ENCODE results near the gene LCLAT1.
"Not testable (repeated sequence)": the region's sequence is repeated elsewhere in the genome, so short reads cannot be mapped to it uniquely, and the experiment has no call there.

LCLAT1 gene

DNA sequence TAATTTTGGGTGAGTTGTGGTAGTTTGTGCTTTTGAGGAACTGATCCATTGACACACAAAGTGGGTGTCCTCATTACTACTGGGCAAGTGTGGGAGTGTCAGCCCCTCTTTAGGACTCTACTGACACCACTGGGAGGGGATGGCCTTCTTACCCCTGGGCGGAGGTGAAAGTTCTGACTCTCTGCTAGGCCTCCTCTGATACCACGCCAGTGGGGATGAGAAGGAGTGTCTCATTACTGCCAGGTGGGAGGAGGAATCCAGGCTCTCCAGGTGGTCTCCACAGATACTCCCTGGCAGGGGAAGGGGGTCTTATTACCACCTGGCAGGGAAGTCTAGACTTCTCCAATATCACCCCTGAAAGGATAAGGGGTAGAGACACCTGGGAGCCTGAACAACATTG lies 9.1 kb downstream of the LCLAT1 start:
- DNase-seq = no peak

- no peak for DNase-seq
These were observed 9.5 kb downstream of the LCLAT1 start for GRCh38 chr2:30456579-30456978.

DNA sequence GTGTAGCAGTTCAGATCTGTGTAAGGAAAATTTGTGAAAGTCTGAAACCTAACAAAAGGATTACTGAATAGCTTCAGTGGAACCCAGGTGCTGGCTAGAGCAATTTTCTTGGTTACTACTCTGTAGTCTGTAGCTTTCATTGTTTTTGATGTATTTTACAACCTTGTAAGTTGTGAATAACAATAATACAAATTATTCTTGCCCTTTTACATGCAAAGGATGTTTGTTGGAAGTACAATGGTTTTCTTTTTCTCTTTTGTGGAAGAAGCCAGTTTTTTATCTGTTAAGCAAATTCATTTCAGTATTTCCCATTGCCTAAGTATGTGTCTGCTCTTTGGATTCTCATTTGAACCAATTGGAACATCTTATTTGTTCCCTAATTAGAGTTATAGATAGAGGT lies 10.2 kb downstream of the LCLAT1 start:
- no peak for DNase-seq

DNA sequence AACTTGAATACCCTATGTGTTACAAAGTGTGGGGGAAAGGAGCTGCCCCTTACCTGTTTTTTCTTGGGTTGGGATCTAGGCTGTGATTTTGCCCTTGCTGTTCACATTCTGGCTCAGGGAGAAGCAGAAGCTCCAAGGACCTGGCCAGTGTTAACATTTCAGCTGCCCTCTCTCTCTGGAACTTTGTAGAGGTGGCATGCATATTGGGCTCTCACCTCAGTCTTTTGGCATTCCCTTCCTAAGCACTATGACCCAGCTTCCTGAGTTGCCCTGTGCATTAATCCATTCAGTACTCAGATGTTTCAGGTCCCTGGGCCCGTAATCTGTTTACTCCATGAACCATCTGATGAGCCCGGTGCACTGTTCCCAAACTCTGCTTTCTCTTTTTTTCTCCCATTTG lies 12.1 kb downstream of the LCLAT1 start:
- no peak for DNase-seq

DNA sequence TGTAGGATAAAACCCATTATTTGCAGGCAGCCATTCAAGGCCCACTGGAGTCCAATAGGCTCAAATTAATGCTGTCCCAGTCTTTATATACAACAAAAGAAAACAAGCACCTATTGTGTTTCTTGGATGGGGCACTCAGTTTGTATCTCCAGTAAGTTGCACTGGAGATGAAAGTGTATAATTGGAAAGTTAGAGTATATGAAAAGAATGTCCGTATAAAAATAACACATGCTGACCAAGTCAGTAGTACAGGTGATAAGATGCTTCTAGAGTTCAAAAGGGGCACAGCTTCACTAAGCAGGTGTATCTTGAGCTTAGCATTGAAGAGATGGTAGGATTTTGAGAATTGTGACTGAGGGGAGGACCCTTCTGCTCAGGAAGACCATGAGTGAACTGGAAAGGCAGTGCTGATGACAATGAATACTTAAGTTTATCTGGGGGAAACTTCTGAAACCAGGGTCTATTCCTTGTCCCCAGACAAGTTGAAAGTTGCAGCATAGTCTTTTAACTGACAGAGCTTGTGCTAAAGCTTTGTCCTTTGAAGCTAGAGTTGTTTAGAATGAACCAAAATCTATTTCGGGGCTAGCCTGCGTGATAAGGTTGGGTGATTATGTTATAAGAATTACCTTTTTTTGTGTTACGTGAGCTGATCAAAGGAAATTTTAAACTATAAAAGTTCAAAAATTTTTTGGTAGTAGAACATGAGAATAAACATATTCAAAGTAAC lies 15.2 kb downstream of the LCLAT1 start:
- no peak for DNase-seq

GRCh38 chr2:30463535-30463934 lies 16.5 kb downstream of the LCLAT1 start:
- DNase-seq = no peak

DNA sequence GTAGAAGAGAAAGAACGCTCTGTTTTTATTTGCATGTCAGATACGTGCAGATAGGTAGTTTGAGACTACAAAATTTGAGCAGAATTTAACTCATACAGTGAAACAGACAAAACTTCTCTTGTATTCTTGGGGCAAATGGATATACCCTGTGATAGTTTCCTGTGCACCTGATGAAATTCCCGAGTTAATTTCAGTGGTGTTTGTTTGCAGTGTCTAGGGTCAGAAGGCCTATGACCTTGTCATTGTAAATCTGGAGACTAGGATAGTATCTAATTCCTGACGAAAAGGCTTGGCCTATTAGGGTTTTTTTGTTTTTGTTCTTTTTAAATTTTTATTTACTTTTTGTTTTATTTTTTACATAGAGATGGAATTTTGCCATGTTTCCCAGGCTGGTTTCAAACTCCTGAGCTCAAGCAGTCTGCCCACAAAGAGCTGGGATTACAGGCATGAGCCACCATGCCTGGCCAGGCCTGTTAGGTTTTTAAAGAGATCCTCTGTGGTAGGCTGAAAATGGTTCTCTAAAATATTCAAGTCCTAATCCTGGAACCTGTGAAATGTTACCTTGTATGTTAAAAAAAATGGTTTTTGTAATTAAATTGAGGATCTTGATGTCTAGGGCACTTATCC lies 17.6 kb downstream of the LCLAT1 start:
- no peak for DNase-seq

DNA sequence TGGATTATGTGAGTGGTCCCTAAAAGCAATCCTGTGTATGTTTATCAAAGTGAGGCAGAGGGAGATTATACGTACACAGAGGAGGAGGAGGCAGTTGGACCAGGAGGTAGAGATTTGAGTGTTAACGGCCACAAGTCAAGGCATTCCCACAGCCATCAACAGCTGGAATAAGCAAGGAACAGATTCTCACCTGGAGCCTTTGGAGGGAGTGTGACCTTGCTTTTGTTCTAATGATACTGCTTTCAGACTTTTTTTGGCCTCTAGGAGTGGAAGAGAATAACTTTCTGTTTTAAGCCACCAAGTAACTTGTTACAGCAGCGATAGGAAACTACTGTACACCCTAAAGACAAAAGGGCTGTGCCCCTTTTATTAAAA lies 18.1 kb downstream of the LCLAT1 start:
- DNase-seq = no peak

- DNase-seq = no peak
These were observed 19.2 kb downstream of the LCLAT1 start for GRCh38 chr2:30466216-30466615.

GRCh38 chr2:30467062-30467826 lies 20.2 kb downstream of the LCLAT1 start:
- not testable (repeated sequence) for DNase-seq

DNA sequence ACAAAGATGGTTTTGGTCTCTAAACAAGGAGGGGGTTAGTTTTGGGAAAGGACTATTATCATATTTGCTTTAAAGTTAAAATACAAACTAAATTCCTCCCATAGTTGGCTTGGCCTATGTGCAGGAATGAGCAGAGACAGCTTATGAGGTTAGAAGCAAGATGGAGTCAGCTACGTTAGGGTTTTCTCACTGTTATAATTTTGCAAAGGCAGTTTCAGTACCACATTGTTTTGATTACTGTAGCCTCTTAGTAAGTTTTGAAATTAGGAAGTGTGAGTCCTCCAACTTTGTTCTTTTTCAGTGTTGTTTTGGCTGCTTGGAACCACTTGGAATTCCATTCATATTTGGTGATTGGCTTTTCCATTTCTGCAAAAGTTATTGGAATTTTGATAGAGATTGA lies 23.4 kb downstream of the LCLAT1 start:
- no peak for DNase-seq

GRCh38 chr2:30472326-30472725 lies 25.3 kb downstream of the LCLAT1 start:
- no peak for DNase-seq

DNA sequence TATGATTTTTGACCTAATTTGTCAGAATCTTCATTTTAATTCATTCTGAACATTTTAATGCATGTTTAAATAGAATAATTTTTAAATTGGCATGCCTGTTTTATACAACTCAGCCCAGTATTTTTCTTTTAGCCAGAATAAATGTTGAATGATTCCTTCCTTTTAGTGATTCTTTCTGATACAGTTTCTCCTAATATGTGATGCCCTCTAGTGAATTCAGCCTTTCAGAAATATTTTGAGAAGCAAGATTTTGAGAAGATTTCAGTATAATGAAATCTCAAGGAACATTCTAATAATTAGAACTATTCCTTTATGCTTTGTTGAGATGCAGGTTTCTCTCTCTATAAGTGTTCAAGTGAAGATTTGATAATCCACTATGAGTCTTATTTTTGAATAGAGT lies 28.5 kb downstream of the LCLAT1 start:
- no peak for DNase-seq

DNA sequence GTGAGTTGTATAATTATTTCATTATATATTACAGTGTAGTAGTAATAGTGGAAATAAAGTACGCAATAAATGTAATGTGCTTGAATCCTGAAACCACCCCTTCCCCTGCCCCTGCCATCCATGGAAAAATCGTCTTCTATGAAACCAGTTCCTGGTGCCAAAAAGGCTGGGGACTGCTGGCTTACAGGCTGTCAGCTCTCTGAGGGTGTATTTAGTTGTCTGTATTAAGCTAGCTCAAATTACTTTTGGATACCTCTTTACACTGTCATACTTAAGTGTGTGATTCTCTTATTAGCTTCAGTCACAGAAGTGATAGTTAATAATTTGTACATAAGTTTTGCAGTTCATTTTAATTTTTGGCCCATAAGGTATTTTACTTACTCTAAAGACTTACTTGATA lies 29.6 kb downstream of the LCLAT1 start:
- DNase-seq = no peak

GRCh38 chr2:30480703-30481322 lies 33.8 kb downstream of the LCLAT1 start:
- DNase-seq = no peak

GRCh38 chr2:30481323-30481800 lies 34.3 kb downstream of the LCLAT1 start:
- no peak for DNase-seq

GRCh38 chr2:30482011-30482410 lies 35.0 kb downstream of the LCLAT1 start:
- no peak for DNase-seq

- no peak for DNase-seq
These were observed 37.1 kb downstream of the LCLAT1 start for GRCh38 chr2:30484145-30484544.

DNA sequence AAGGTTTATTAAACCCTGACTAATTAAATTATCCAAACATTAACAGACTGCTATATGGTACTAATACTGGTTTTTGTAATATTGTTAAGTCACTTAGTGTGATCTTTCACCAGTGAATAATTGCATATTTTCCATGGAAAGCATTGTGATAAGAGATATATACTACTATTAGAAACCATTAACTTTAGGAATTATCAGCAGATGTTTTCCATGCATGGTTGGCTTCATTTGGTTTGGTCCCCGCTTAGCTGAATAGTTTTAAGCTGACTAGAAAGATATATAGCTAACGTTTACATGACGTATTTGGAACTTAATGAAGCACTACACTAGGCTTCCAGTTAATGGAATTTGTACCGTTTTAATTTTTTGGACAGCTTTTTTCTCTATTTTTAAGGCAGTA lies 37.9 kb downstream of the LCLAT1 start:
- no peak for DNase-seq

- no peak for DNase-seq
These were observed 39.6 kb downstream of the LCLAT1 start for GRCh38 chr2:30486655-30487054.

- no peak for DNase-seq
These were observed 40.6 kb downstream of the LCLAT1 start for GRCh38 chr2:30487603-30488002.

DNA sequence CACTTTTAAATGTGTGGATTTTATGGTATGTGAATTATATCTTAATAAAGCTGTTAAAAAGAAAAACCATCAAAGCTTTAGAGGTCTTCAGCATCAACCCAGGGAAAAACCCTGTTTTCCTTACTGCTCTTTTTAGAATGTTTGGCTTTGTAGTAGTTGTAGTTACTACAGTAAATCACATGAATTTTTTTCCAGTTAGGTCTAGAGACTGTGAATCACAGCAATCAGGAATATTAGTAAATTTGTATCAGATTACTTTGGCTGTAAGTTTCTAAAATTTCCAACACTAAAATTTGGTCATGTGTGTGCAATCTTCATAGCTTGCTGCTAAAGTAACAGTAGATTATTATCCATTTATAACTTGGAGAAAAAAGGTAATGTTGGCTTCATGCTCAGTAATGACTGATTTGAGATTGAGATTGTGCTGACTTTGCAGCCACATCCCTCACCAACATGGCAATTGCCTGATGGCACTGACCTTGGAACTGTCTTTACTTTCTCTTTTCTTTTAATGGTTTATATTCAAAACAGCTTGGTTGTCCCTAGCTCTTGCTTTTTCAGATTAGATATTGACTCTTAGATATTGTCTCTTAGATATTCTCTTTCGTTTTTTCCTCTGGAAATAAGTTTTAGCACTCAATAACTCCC lies 41.1 kb downstream of the LCLAT1 start:
- no peak for DNase-seq

GRCh38 chr2:30491225-30491624 lies 44.2 kb downstream of the LCLAT1 start:
- no peak for DNase-seq
